Measurements from ENCODE around the gene FAM107B. TPM values are rescaled to one million over a fixed set of nuclear protein-coding genes. Genes with fewer than 3 reads are reported as not detected.

Gene FAM107B
- total RNA-seq, 6 experiments from 2014 or later = 18.7 to 43.8 (median 40.0) TPM

DNA sequence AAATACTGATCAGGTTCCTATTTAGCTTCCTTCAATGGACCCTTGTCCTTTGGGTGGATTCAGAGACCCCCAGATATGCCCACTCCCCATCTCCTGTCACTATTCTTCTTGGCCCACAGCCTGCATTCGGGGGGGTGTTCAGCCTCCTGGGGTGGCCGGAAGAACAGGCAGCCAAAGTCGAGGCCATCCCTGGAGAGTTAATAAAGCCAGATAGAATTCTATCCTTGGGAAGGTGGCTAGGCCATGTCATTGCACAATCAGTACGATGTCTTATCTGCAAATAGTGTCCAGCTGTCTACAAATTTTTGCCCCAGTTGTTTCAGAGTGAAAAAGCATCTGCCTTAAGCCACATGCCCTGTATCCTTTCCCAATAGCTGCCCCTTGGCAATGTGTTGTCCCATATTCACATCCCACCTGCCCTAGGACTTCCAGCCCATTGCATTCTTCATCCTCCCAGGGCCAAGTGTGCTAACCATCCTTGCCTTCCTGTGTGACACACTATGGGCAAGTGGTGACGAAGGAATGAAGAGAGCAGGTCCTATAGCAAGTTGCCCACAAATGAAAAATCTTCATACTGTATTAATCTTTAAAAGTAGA, 9.9 kb upstream of the FAM107B start:
- Mint-ChIP-seq H3K4me1 (ENCODE audit: low read depth) (peaks cover 43% of the 10 kb centered on the region), H3K36me3 (ENCODE audit: low read depth) (peaks cover 21% of the 10 kb centered on the region), H3K27ac (no peak overlapping the region), H3K4me3 (no peak overlapping the region), H3K9me3 (peaks cover 14% of the 10 kb centered on the region), H3K27me3 (ENCODE audit: insufficient read depth) (peaks cover 3% of the 10 kb centered on the region; the same call in 1 of the 2 replicates)
- TF ChIP-seq, protein P1, sequence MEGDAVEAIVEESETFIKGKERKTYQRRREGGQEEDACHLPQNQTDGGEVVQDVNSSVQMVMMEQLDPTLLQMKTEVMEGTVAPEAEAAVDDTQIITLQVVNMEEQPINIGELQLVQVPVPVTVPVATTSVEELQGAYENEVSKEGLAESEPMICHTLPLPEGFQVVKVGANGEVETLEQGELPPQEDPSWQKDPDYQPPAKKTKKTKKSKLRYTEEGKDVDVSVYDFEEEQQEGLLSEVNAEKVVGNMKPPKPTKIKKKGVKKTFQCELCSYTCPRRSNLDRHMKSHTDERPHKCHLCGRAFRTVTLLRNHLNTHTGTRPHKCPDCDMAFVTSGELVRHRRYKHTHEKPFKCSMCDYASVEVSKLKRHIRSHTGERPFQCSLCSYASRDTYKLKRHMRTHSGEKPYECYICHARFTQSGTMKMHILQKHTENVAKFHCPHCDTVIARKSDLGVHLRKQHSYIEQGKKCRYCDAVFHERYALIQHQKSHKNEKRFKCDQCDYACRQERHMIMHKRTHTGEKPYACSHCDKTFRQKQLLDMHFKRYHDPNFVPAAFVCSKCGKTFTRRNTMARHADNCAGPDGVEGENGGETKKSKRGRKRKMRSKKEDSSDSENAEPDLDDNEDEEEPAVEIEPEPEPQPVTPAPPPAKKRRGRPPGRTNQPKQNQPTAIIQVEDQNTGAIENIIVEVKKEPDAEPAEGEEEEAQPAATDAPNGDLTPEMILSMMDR (IDR thresholded peaks at IDR 0.05) = no peak
- no peak for DNase-seq

DNA sequence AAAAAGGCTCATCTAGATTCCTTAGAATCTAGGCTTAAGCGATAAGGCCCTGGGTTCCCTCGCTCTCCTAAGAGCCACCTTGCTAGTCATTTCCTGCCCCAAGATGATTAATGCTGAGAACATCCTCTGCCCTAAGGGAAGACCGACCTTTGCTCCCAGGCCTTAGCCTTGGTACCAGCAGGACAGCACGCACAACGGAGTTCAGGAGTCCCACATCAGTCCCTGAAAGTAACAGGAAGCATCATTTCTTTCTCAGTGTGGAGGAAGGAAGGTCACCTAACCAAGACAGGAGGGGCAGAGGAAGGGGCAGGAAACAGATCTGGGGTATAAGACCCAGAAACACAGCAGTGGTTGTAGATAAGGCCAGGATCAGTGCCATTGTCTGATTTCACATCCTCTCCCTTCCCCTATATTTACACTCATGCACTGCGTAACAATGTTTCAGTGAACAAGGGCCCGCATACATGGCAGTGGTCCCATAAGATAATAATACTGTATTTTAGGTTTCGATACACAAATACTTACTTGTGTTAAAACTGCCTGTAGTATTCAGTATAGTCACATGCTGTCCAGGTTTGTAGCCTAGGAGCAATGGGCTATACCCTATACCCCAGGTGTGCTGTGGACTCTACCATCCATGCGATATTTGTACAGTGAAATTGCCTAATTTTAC, 8.1 kb upstream of the FAM107B start:
- Mint-ChIP-seq H3K4me3 (no peak overlapping the region), H3K27me3 (ENCODE audit: insufficient read depth) (no peaks in the 10 kb centered on the region; the same call in 1 of the 2 replicates), H3K4me1 (ENCODE audit: low read depth) (peaks cover 55% of the 10 kb centered on the region), H3K27ac (peak overlapping the region; percentile 84), H3K9me3 (peaks cover 8% of the 10 kb centered on the region), H3K36me3 (ENCODE audit: low read depth) (peaks cover 13% of the 10 kb centered on the region)
- TF ChIP-seq, protein P1 (IDR thresholded peaks at IDR 0.05) = no peak
- peak; percentile 45 for DNase-seq

DNA sequence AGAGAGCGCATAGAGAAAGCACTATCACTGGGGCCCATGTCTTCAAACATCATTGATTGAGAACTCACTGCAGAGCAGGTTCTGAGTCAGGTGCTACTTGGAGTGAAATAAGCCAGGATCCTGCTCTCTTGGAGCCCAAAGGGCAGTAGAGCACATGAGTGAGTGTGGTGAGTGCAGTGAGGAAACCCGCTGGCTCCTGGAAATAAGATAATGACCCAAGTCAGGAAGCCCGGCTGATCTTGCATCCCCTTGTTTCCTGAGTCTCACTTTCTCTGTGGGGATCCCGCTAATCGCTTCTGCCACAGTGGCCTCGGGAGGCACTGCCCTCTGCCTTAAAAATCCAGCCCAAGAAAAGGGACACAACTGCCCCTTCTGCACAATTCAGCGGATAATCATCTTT, 7.1 kb upstream of the FAM107B start:
- no peak overlapping the region for H3K4me3 Mint-ChIP-seq
- peaks cover 8% of the 10 kb centered on the region for H3K9me3 Mint-ChIP-seq
- H3K4me1 Mint-ChIP-seq (ENCODE audit: low read depth) = peaks cover 44% of the 10 kb centered on the region
- peaks cover 13% of the 10 kb centered on the region for H3K36me3 Mint-ChIP-seq (ENCODE audit: low read depth)
- H3K27me3 Mint-ChIP-seq (ENCODE audit: insufficient read depth) = no peaks in the 10 kb centered on the region
- DNase-seq = no peak
- TF ChIP-seq, protein P1 (IDR thresholded peaks at IDR 0.05) = no peak
- H3K27ac Mint-ChIP-seq = peak overlapping the region; percentile 38; the same call in 1 of the 2 replicates

DNA sequence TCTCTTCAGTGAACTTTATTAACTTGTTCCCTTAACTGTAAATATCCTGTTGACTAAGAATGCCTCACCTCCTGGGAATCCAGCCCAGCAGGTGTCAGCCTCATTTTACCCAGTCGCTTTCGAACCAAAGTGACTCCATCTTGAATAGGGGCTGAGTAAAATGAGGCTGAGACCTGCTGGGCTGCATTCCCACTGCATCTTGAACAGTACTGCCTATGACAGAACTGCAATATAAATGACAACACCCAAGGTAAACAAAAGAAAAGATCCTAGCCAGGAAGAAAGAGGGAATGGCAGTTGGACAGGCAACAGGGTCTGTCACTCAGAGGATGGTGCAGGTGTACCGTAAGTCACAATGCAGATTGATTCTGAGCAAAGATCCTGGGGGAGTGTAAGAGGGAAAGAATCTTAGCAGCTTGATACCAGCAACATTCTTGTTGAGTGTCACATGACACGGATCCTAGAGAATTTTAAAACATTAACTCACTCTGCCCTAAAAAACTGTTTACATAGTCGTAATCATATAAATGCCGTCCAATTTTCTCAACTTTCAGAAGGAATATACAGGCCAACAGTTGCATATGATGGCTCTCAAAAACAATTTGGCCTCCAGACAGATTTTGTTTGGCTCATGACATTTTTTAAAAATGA, 4.4 kb upstream of the FAM107B start:
- H3K27ac Mint-ChIP-seq = peak overlapping the region; percentile 51
- peaks cover 5% of the 10 kb centered on the region; the same call in 1 of the 2 replicates for H3K36me3 Mint-ChIP-seq (ENCODE audit: low read depth)
- H3K4me3 Mint-ChIP-seq = no peak overlapping the region; the same call in 1 of the 2 replicates
- peak; percentile 64 for DNase-seq
- H3K4me1 Mint-ChIP-seq (ENCODE audit: low read depth) = peaks cover 43% of the 10 kb centered on the region
- TF ChIP-seq, protein P1 (IDR thresholded peaks at IDR 0.05) = no peak
- peaks cover under 1% of the 10 kb centered on the region for H3K9me3 Mint-ChIP-seq
- peaks cover 3% of the 10 kb centered on the region; the same call in 1 of the 2 replicates for H3K27me3 Mint-ChIP-seq (ENCODE audit: insufficient read depth)

DNA sequence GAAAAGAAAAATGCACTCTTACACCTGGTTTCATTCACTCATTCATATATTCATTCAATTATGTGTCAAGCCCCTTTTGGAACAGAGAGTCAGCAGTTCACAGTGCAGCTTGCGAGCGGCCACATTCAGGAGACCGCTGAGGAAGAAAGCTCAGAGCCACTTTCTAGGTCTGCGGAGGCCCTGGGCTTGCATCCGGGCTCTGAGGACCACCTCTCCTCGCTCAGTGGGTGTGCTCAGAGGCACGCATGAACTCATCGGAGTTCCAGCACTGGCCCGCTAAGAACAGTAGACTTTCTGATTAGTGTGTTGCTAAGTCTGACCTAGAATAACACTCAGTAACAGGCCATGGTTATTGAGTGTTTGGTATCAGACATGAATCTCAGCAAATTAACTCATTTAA, 1.8 kb upstream of the FAM107B start:
- no peak overlapping the region for H3K4me3 Mint-ChIP-seq
- H3K4me1 Mint-ChIP-seq (ENCODE audit: low read depth) = peaks cover 30% of the 10 kb centered on the region
- H3K9me3 Mint-ChIP-seq = no peaks in the 10 kb centered on the region
- peaks cover 15% of the 10 kb centered on the region for H3K27me3 Mint-ChIP-seq (ENCODE audit: insufficient read depth)
- H3K36me3 Mint-ChIP-seq (ENCODE audit: low read depth) = peaks cover 1% of the 10 kb centered on the region; the same call in 1 of the 2 replicates
- TF ChIP-seq, protein P1 (IDR thresholded peaks at IDR 0.05) = no peak
- H3K27ac Mint-ChIP-seq = no peak overlapping the region
- DNase-seq = no peak
